HG02884 (cell line): Measurements from ENCODE around the gene NAGLU.
A peak's percentile ranks its signal among the peaks of the same experiment; 100 is the strongest.

ENCODE experiments used
- ATAC-seq: cut with Tn5 transposase; IDR thresholded peaks from one replicate; pipeline ENCODE4 v1.9.1; 2021; ENCODE audit warnings: mild to moderate bottlenecking, moderate library complexity; ENCODE audit not compliant: unreplicated experiment

NAGLU gene

GRCh38 chr17:42536048-42536371 is at the start of gene NAGLU:
Gene NAGLU (plus strand): TSS chr17:42536241. CDS start chr17:42536273, 32 bp downstream.
- peak; percentile 85 for ATAC-seq

- ATAC-seq: no peak
These were observed 48.0 kb upstream of the NAGLU start for GRCh38 chr17:42488032-42488431.

- ATAC-seq: no peak
These were observed 42.7 kb upstream of the NAGLU start for GRCh38 chr17:42493319-42493718.

GRCh38 chr17:42494673-42495072 is 41.4 kb upstream of the NAGLU start:
- no peak for ATAC-seq

GRCh38 chr17:42498828-42499227 is 37.2 kb upstream of the NAGLU start:
- ATAC-seq: no peak

GRCh38 chr17:42502091-42502490 is 34.0 kb upstream of the NAGLU start:
- no peak for ATAC-seq

GRCh38 chr17:42502926-42503325 is 33.1 kb upstream of the NAGLU start:
- ATAC-seq: no peak

GRCh38 chr17:42507671-42508070 is 28.4 kb upstream of the NAGLU start:
- no peak for ATAC-seq

- ATAC-seq: no peak
These were observed 27.4 kb upstream of the NAGLU start for GRCh38 chr17:42508426-42509165.

- no peak for ATAC-seq
These were observed 26.6 kb upstream of the NAGLU start for GRCh38 chr17:42509409-42509808.

- ATAC-seq: no peak
These were observed 26.2 kb upstream of the NAGLU start for GRCh38 chr17:42509841-42510240.

GRCh38 chr17:42512246-42512645 is 23.8 kb upstream of the NAGLU start:
- no peak for ATAC-seq

- no peak for ATAC-seq
These were observed 23.2 kb upstream of the NAGLU start for GRCh38 chr17:42512733-42513251.

- no peak for ATAC-seq
These were observed 22.4 kb upstream of the NAGLU start for GRCh38 chr17:42513686-42514085.

- no peak for ATAC-seq
These were observed 21.8 kb upstream of the NAGLU start for GRCh38 chr17:42514279-42514678.

GRCh38 chr17:42514867-42515266 is 21.2 kb upstream of the NAGLU start:
- ATAC-seq: no peak

- no peak for ATAC-seq
These were observed 18.5 kb upstream of the NAGLU start for GRCh38 chr17:42517516-42517915.

- ATAC-seq: no peak
These were observed 17.8 kb upstream of the NAGLU start for GRCh38 chr17:42518046-42518754.

- ATAC-seq: no peak
These were observed 17.1 kb upstream of the NAGLU start for GRCh38 chr17:42518755-42519545.

GRCh38 chr17:42519546-42520491 is 16.2 kb upstream of the NAGLU start:
- ATAC-seq: no peak
